ENCODE results near the gene WDR44.
A peak's percentile ranks its signal among the peaks of the same experiment; 100 is the strongest.

WDR44 gene

DNA sequence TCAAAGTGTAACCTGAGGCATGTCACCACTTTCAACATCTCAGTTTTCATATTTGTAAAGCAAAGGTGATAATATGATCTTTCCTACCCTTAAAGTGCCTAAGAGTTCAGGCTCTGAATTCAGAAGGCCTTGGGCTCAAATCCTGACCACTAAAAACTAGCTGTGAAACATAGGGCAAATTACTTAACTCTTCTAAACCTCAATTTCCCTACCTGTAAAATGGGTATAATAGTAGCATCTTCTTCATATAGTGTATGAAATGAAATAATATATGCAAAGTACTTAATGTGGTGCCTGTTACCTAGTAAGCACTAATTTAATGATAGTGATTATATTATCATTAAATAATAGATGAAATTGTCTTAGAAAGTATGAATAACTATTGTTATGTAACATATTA, 7.0 kb upstream of the WDR44 start:
- TF ChIP-seq NFIC (IDR thresholded peaks at IDR 0.05) (no peak), ZBTB7A (IDR thresholded peaks at IDR 0.05; ENCODE audit: low read depth) (no peak), FOXM1 (IDR thresholded peaks at IDR 0.05; ENCODE audit: borderline replicate concordance, low read depth) (no peak), TAF1 (IDR thresholded peaks at IDR 0.05; ENCODE audit: low read depth) (no peak), EP300 (IDR thresholded peaks at IDR 0.05; ENCODE audit: borderline replicate concordance) (no peak), EGR1 (IDR thresholded peaks at IDR 0.05) (no peak), CEBPB (IDR thresholded peaks at IDR 0.05) (no peak), YY1 (IDR thresholded peaks at IDR 0.05; ENCODE audit: low read depth) (no peak), TEAD4 (IDR thresholded peaks at IDR 0.05) (no peak), CREB1 (IDR thresholded peaks at IDR 0.05; ENCODE audit: low read depth) (no peak), RAD21 (IDR thresholded peaks at IDR 0.05; ENCODE audit: low read depth) (no peak), TCF12 (IDR thresholded peaks at IDR 0.05; ENCODE audit: low read depth) (no peak)
- TF ChIP-seq, protein P1, sequence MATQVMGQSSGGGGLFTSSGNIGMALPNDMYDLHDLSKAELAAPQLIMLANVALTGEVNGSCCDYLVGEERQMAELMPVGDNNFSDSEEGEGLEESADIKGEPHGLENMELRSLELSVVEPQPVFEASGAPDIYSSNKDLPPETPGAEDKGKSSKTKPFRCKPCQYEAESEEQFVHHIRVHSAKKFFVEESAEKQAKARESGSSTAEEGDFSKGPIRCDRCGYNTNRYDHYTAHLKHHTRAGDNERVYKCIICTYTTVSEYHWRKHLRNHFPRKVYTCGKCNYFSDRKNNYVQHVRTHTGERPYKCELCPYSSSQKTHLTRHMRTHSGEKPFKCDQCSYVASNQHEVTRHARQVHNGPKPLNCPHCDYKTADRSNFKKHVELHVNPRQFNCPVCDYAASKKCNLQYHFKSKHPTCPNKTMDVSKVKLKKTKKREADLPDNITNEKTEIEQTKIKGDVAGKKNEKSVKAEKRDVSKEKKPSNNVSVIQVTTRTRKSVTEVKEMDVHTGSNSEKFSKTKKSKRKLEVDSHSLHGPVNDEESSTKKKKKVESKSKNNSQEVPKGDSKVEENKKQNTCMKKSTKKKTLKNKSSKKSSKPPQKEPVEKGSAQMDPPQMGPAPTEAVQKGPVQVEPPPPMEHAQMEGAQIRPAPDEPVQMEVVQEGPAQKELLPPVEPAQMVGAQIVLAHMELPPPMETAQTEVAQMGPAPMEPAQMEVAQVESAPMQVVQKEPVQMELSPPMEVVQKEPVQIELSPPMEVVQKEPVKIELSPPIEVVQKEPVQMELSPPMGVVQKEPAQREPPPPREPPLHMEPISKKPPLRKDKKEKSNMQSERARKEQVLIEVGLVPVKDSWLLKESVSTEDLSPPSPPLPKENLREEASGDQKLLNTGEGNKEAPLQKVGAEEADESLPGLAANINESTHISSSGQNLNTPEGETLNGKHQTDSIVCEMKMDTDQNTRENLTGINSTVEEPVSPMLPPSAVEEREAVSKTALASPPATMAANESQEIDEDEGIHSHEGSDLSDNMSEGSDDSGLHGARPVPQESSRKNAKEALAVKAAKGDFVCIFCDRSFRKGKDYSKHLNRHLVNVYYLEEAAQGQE (IDR thresholded peaks at IDR 0.05; ENCODE audit: low read depth), result no peak
- TF ChIP-seq, protein P2, sequence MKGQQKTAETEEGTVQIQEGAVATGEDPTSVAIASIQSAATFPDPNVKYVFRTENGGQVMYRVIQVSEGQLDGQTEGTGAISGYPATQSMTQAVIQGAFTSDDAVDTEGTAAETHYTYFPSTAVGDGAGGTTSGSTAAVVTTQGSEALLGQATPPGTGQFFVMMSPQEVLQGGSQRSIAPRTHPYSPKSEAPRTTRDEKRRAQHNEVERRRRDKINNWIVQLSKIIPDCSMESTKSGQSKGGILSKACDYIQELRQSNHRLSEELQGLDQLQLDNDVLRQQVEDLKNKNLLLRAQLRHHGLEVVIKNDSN (IDR thresholded peaks at IDR 0.05), result no peak

DNA sequence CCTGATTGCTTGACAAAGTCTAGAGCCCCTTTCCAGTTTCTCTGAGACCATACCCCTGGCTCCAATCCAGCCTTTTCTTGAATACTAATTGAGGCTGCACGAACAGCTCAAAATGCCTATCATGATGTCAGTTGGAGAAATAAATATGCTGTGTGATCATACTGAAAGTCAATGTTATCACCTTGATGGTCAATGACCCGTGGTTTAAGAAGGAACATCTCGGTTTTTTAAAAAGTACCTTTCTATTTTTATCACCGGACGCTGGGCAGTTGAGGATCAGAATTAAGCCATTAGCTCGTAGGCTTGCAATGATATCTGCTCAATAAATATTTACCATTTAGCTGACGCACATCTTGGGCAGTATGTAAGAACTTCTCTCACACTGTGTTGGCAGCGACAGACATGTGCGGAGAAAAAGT, 852 bp upstream of the WDR44 start:
- no peak for TF ChIP-seq EGR1 (IDR thresholded peaks at IDR 0.05)
- TF ChIP-seq TEAD4 (IDR thresholded peaks at IDR 0.05), result no peak
- no peak for TF ChIP-seq ZBTB7A (IDR thresholded peaks at IDR 0.05; ENCODE audit: low read depth)
- no peak for TF ChIP-seq RAD21 (IDR thresholded peaks at IDR 0.05; ENCODE audit: low read depth)
- TF ChIP-seq, protein P2 (IDR thresholded peaks at IDR 0.05), result no peak
- TF ChIP-seq YY1 (IDR thresholded peaks at IDR 0.05; ENCODE audit: low read depth), result no peak
- TF ChIP-seq TCF12 (IDR thresholded peaks at IDR 0.05; ENCODE audit: low read depth), result no peak
- TF ChIP-seq, protein P1 (IDR thresholded peaks at IDR 0.05; ENCODE audit: low read depth), result no peak
- TF ChIP-seq, protein P3, sequence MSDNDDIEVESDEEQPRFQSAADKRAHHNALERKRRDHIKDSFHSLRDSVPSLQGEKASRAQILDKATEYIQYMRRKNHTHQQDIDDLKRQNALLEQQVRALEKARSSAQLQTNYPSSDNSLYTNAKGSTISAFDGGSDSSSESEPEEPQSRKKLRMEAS (IDR thresholded peaks at IDR 0.05), result no peak
- no peak for TF ChIP-seq CEBPB (IDR thresholded peaks at IDR 0.05)
- no peak for TF ChIP-seq FOXM1 (IDR thresholded peaks at IDR 0.05; ENCODE audit: borderline replicate concordance, low read depth)
- TF ChIP-seq NFIC (IDR thresholded peaks at IDR 0.05), result no peak
- no peak for TF ChIP-seq EP300 (IDR thresholded peaks at IDR 0.05; ENCODE audit: borderline replicate concordance)
- TF ChIP-seq TAF1 (IDR thresholded peaks at IDR 0.05; ENCODE audit: low read depth), result no peak

DNA sequence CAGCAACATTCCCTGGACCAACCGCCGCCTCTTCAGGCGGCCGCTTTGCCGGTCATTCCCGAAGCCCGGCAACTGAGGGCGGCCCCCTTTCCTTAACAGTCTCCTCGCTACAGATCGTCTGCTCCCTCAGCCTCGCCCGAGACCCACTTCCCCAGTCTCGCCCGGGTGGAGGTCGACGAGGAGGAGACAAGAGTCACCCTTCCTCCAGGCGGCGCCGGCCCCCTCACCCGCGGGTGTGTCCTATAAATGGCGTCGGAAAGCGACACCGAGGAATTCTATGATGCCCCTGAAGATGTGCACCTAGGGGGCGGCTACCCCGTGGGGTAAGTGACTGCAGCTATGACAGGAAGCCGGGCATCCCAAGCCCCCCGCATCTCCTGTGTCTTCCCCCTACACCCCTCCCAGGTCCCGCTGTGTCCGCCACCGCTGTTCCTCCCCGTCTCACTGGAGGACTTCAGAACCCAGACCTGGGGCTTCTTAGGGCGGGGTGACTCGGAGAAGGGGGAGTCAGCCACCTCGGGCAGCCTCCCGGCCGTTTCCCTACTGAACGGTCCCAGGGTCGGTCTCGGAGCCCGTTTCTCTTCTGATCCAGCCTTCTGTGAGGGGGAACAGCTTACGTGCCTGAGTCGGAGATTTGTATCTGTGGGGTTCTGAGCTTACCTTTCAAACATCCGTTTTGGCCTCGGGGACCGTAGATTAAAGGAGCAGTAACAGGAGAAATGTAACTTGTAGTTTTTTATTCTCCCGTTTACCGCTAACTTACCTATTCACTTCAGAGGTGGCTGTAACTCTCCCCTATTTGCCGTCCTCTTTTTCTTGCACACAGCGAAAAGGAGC, 570 bp downstream of the WDR44 start:
- no peak for TF ChIP-seq EP300 (IDR thresholded peaks at IDR 0.05; ENCODE audit: borderline replicate concordance)
- TF ChIP-seq TCF12 (IDR thresholded peaks at IDR 0.05; ENCODE audit: low read depth), result no peak
- TF ChIP-seq, protein P3 (IDR thresholded peaks at IDR 0.05), result no peak
- no peak for TF ChIP-seq ZBTB7A (IDR thresholded peaks at IDR 0.05; ENCODE audit: low read depth)
- TF ChIP-seq RAD21 (IDR thresholded peaks at IDR 0.05; ENCODE audit: low read depth), result no peak
- TF ChIP-seq NFIC (IDR thresholded peaks at IDR 0.05), result no peak
- TF ChIP-seq, protein P1 (IDR thresholded peaks at IDR 0.05; ENCODE audit: low read depth), result no peak
- TF ChIP-seq EGR1 (IDR thresholded peaks at IDR 0.05), result 0 out of 2 replicates have a peak, but pooled peaks have one; percentile 1
- TF ChIP-seq TAF1 (IDR thresholded peaks at IDR 0.05; ENCODE audit: low read depth), result peak; percentile 36; the same call in 1 of the 2 replicates
- TF ChIP-seq CEBPB (IDR thresholded peaks at IDR 0.05), result no peak
- TF ChIP-seq, protein P2 (IDR thresholded peaks at IDR 0.05), result no peak
- no peak for TF ChIP-seq FOXM1 (IDR thresholded peaks at IDR 0.05; ENCODE audit: borderline replicate concordance, low read depth)
- no peak for TF ChIP-seq TEAD4 (IDR thresholded peaks at IDR 0.05)
- no peak for TF ChIP-seq CREB1 (IDR thresholded peaks at IDR 0.05; ENCODE audit: low read depth)
- TF ChIP-seq YY1 (IDR thresholded peaks at IDR 0.05; ENCODE audit: low read depth), result no peak

Data from Ishikawa (cell line).